Measurements from ENCODE around the gene PML. TPM values are rescaled to one million over a fixed set of nuclear protein-coding genes. Genes with fewer than 3 reads are reported as not detected.
A peak's percentile ranks its signal among the peaks of the same experiment; 100 is the strongest.

Gene PML
- total and polyA plus RNA-seq, 9 donors, result 20.7 to 60.8 (median 49.4) TPM

GRCh38 chr15:73983211-73983727 is 11.2 kb upstream of the PML start:
- Histone ChIP-seq H3K27ac (peak overlapping the region; percentile 38 to 79), H3K4me1 (ENCODE audit: insufficient read depth) (peaks cover 11% of the 10 kb centered on the region), H3K9me3 (no peaks in the 10 kb centered on the region), H3K4me3 (no peak overlapping the region), H3K27me3 (no peaks in the 10 kb centered on the region), H3K36me3 (no peaks in the 10 kb centered on the region)
- WGBS, 3 donors, result 32 to 52% (median 50%) methylated on average over 9 to 10 of the region's 10 CpGs
- no peak for TF ChIP-seq POLR2A (IDR thresholded peaks at IDR 0.05)
- TF ChIP-seq CTCF (IDR thresholded peaks at IDR 0.05), result no peak
- DNase-seq, result peak in 4 of 5 donors; percentile 65 to 76 (median 70)
- intact Hi-C loops (cut with DNase I), result no loop called here

GRCh38 chr15:73983773-73984172 is 10.7 kb upstream of the PML start:
- DNase-seq, result peak in 1 of 5 donors; percentile 47

GRCh38 chr15:73984208-73984979 is 10.1 kb upstream of the PML start:
- Histone ChIP-seq H3K4me3 (no peak overlapping the region), H3K9me3 (no peaks in the 10 kb centered on the region), H3K27me3 (no peaks in the 10 kb centered on the region), H3K27ac (no peak overlapping the region), H3K4me1 (ENCODE audit: insufficient read depth) (peaks cover 11% of the 10 kb centered on the region), H3K36me3 (no peaks in the 10 kb centered on the region)
- DNase-seq, result peak in 1 of 5 donors; percentile 42
- intact Hi-C loops (cut with DNase I), result no loop called here
- TF ChIP-seq POLR2A (IDR thresholded peaks at IDR 0.05) (no peak), EP300 (IDR thresholded peaks at IDR 0.05) (no peak), CTCF (IDR thresholded peaks at IDR 0.05) (no peak)
- 75 to 83% (median 79%) methylated on average over 13 of the region's 13 CpGs for WGBS, 3 donors

More at GRCh38 chr15:73983773-73984172, 10.7 kb upstream of the PML start:
- Histone ChIP-seq H3K4me1 (ENCODE audit: insufficient read depth) (peaks cover 11% of the 10 kb centered on the region), H3K27ac (peak overlapping the region in 1 of 2 donors; percentile 79), H3K4me3 (no peak overlapping the region), H3K9me3 (no peaks in the 10 kb centered on the region), H3K27me3 (no peaks in the 10 kb centered on the region), H3K36me3 (no peaks in the 10 kb centered on the region)
- WGBS, 3 donors, result 90 to 98% (median 92%) methylated on average over 9 of the region's 9 CpGs
- intact Hi-C loops (cut with DNase I), result no loop called here
- TF ChIP-seq EP300 (IDR thresholded peaks at IDR 0.05) (no peak), POLR2A (IDR thresholded peaks at IDR 0.05) (no peak), CTCF (IDR thresholded peaks at IDR 0.05) (no peak)

- intact Hi-C loops (cut with DNase I), result no loop called here
- Histone ChIP-seq H3K9me3 (no peaks in the 10 kb centered on the region), H3K36me3 (no peaks in the 10 kb centered on the region), H3K4me1 (ENCODE audit: insufficient read depth) (peaks cover 11% of the 10 kb centered on the region), H3K4me3 (no peak overlapping the region), H3K27me3 (no peaks in the 10 kb centered on the region), H3K27ac (no peak overlapping the region)
- DNase-seq, result no peak
- TF ChIP-seq CTCF (IDR thresholded peaks at IDR 0.05), result no peak
- no peak for TF ChIP-seq EP300 (IDR thresholded peaks at IDR 0.05)
- no peak for TF ChIP-seq POLR2A (IDR thresholded peaks at IDR 0.05)
- 72 to 76% (median 74%) methylated on average over 13 of the region's 13 CpGs for WGBS, 3 donors
These were observed 9.2 kb upstream of the PML start for GRCh38 chr15:73985101-73985873.

Data from ovary (tissue), 9 donors.